GM23338 (cell line): ENCODE results near the gene IMMP2L. TPM values are rescaled to one million over a fixed set of nuclear protein-coding genes. Genes with fewer than 3 reads are reported as not detected.

Experiments used
- ATAC-seq: fragments of 200-7000 bp; cut with Tn5 transposase; 3 replicates; pipeline ENCODE4 v1.9.1; 2020
- DNase-seq: peaks from one replicate; pipeline ENCODE4 v3.0.0-alpha.2; 2015; ENCODE audit warnings: low spot score
- H2AFZ ChIP-seq: fragments of 200-600 bp; sonication (generic); 2 replicates; pipeline ENCODE4 v1.8.0; 2016; ENCODE audit warnings: antibody characterized with exemption, mild to moderate bottlenecking, moderate library complexity
- H3F3A ChIP-seq: fragments of 200-600 bp; sonication (generic); replicated peaks from 2 replicates; pipeline ENCODE4 v1.8.0; 2017; ENCODE audit warnings: antibody characterized with exemption, mixed run types, low read depth
- H3K27ac ChIP-seq: fragments of 200-600 bp; sonication (generic); 2 replicates; pipeline ENCODE4 v1.6.1; 2016; ENCODE audit warnings: low read depth
- H3K27me3 ChIP-seq: fragments of 200-600 bp; sonication (generic); 2 replicates; pipeline ENCODE4 v1.8.0; 2016; ENCODE audit warnings: mild to moderate bottlenecking, mixed run types, moderate library complexity; ENCODE audit not compliant: insufficient read depth
- H3K36me3 ChIP-seq: fragments of 200-600 bp; sonication (generic); 2 replicates; pipeline ENCODE4 v1.8.0; 2016; ENCODE audit warnings: mild to moderate bottlenecking; ENCODE audit not compliant: insufficient read depth
- H3K4me1 ChIP-seq: fragments of 200-600 bp; sonication (generic); 2 replicates; pipeline ENCODE4 v1.8.0; 2016; ENCODE audit warnings: mild to moderate bottlenecking, moderate library complexity; ENCODE audit not compliant: insufficient read depth
- H3K4me2 ChIP-seq: fragments of 200-600 bp; sonication (generic); 2 replicates; pipeline ENCODE4 v1.7.1; 2017; ENCODE audit warnings: mixed run types
- H3K4me3 ChIP-seq: fragments of 200-600 bp; sonication (generic); 2 replicates; pipeline ENCODE4 v1.6.1; 2016; ENCODE audit warnings: mixed run types
- H3K79me2 ChIP-seq: fragments of 200-600 bp; sonication (generic); replicated peaks from 2 replicates; pipeline ENCODE4 v1.8.0; 2017; ENCODE audit warnings: mild to moderate bottlenecking; ENCODE audit not compliant: insufficient read depth
- H3K9me2 ChIP-seq: fragments of 200-600 bp; sonication (generic); 2 replicates; pipeline ENCODE4 v1.8.0; 2017; ENCODE audit not compliant: insufficient read depth
- H4K20me1 ChIP-seq: fragments of 200-600 bp; sonication (generic); replicated peaks from 2 replicates; pipeline ENCODE4 v1.8.0; 2017; ENCODE audit warnings: mild to moderate bottlenecking; ENCODE audit not compliant: insufficient read depth
- H3K27ac Mint-ChIP-seq: 2 replicates; pipeline ENCODE4 v1.8.0; 2020; ENCODE audit warnings: inconsistent platforms, mild to moderate bottlenecking, moderate library complexity, mixed read lengths
- H3K27me3 Mint-ChIP-seq: 3 replicates; pipeline ENCODE4 v1.8.0; 2022; ENCODE audit warnings: low read depth, mild to moderate bottlenecking, moderate library complexity, mixed read lengths, inconsistent platforms; ENCODE audit not compliant: insufficient read depth, poor library complexity
- H3K36me3 Mint-ChIP-seq: 3 replicates; pipeline ENCODE4 v1.8.0; 2021; ENCODE audit warnings: low read depth, mild to moderate bottlenecking, inconsistent platforms, moderate library complexity, mixed read lengths
- H3K4me1 Mint-ChIP-seq: 3 replicates; pipeline ENCODE4 v1.8.0; 2020; ENCODE audit warnings: mild to moderate bottlenecking, inconsistent platforms, mixed read lengths
- H3K4me3 Mint-ChIP-seq: 3 replicates; pipeline ENCODE4 v1.8.0; 2021; ENCODE audit warnings: moderate library complexity, mild to moderate bottlenecking, inconsistent platforms, mixed read lengths
- H3K9me3 Mint-ChIP-seq: 3 replicates; pipeline ENCODE4 v1.8.0; 2020; ENCODE audit warnings: moderate library complexity, mild to moderate bottlenecking, inconsistent platforms, mixed read lengths
- CREB1 ChIP-seq: fragments of 250-450 bp; sonication (Bioruptor Pico); IDR thresholded peaks from 2 replicates; pipeline ENCODE4 v1.5.0; 2020; ENCODE audit warnings: low read depth, mild to moderate bottlenecking, moderate library complexity
- CTCF ChIP-seq, 2 experiments: fragments of 200-600 bp in 1 of 2; sonication (generic) in 1 of 2; conservative IDR thresholded peaks; 2 replicates each; pipeline versions ENCODE4 v1.5.1 to v1.6.1; 2016 to 2017; ENCODE audit warnings: antibody characterized with exemption in 2 of 2, low read depth in 2 of 2, mild to moderate bottlenecking in 2 of 2, moderate library complexity in 1 of 2
- ETS1 ChIP-seq: IDR thresholded peaks from 2 replicates; pipeline ENCODE4 v1.6.1; 2016; ENCODE audit warnings: antibody characterized with exemption
- EZH2 ChIP-seq: fragments of 200-600 bp; sonication (generic); IDR thresholded peaks from one replicate; pipeline ENCODE4 v1.8.0; 2017; ENCODE audit warnings: antibody characterized with exemption, mild to moderate bottlenecking, low read depth; ENCODE audit not compliant: unreplicated experiment
- EZH2phosphoT487 ChIP-seq: fragments of 200-600 bp; sonication (generic); IDR thresholded peaks from one replicate; pipeline ENCODE4 v1.8.1; 2018; ENCODE audit warnings: antibody characterized with exemption; ENCODE audit not compliant: unreplicated experiment
- JUNB ChIP-seq: IDR thresholded peaks from one replicate; pipeline ENCODE4 v1.6.1; 2016; ENCODE audit warnings: antibody characterized with exemption; ENCODE audit not compliant: unreplicated experiment
- NANOG ChIP-seq: IDR thresholded peaks from 2 replicates; pipeline ENCODE4 v1.6.1; 2016; ENCODE audit warnings: antibody characterized with exemption, borderline replicate concordance
- POLR2AphosphoS5 ChIP-seq: IDR thresholded peaks from 2 replicates; pipeline ENCODE4 v1.6.1; 2016; ENCODE audit warnings: antibody characterized with exemption, low read depth
- REST ChIP-seq: IDR thresholded peaks from one replicate; pipeline ENCODE4 v1.6.1; 2018; ENCODE audit warnings: antibody characterized with exemption; ENCODE audit not compliant: unreplicated experiment
- STAT1 ChIP-seq: IDR thresholded peaks from one replicate; pipeline ENCODE4 v1.6.1; 2016; ENCODE audit warnings: antibody characterized with exemption; ENCODE audit not compliant: unreplicated experiment
- ZNF114 ChIP-seq: fragments of 250-450 bp; sonication (Bioruptor Pico); IDR thresholded peaks from 2 replicates; pipeline ENCODE4 v1.5.0; 2020; ENCODE audit warnings: mild to moderate bottlenecking, moderate library complexity
- ZNF331 ChIP-seq: fragments of 250-450 bp; sonication (Bioruptor Pico); IDR thresholded peaks from 2 replicates; pipeline ENCODE4 v1.5.0; 2020; ENCODE audit warnings: low read depth, mild to moderate bottlenecking, moderate library complexity
- ZNF462 ChIP-seq: fragments of 250-450 bp; sonication (Bioruptor Pico); IDR thresholded peaks from 2 replicates; pipeline ENCODE4 v1.5.0; 2020; ENCODE audit warnings: mild to moderate bottlenecking, moderate library complexity
- polyA plus RNA-seq: library from polyadenylated mRNA; unstranded; fragments of >200 nt; fragmentation: Nextera tagmentation; extraction: Ambion mirVana; gene quantifications from 2 replicates; pipeline ENCODE4 v1.2.1, GENCODE V29; 2016
- total RNA-seq: library from RNA; depleted of rRNA; stranded (reverse); fragments of >200 nt; shearing (Covaris generic); gene quantifications from 2 replicates; pipeline ENCODE4 v1.2.3, GENCODE V29; 2014

IMMP2L gene
- total and polyA plus RNA-seq, 2 experiments from 2014 or later: 7.3 to 14.0 TPM

- H3K36me3 ChIP-seq: no peaks in the 10 kb centered on the region
- H3K27me3 ChIP-seq: no peaks in the 10 kb centered on the region
- Mint-ChIP-seq H3K4me1 (peaks cover 10% of the 10 kb centered on the region; the same call in 2 of the 3 replicates), H3K36me3 (no peaks in the 10 kb centered on the region), H3K27ac (no peak overlapping the region), H3K4me3 (no peak overlapping the region), H3K27me3 (no peaks in the 10 kb centered on the region), H3K9me3 (no peaks in the 10 kb centered on the region)
- H3K4me3 ChIP-seq: no peak overlapping the region
- ATAC-seq (no peak), DNase-seq (no peak)
- no peaks in the 10 kb centered on the region; the same call in 1 of the 2 replicates for H4K20me1 ChIP-seq
- no peaks in the 10 kb centered on the region for H3K9me2 ChIP-seq
- TF ChIP-seq JUNB (no peak), CREB1 (CRISPR knock-in tag) (no peak), POLR2AphosphoS5 (no peak), STAT1 (no peak), ZNF462 (CRISPR knock-in tag) (no peak), CTCF (conservative IDR thresholded peaks at IDR 0.05; ENCODE audit: low read depth in 2 of 2) (no peak), ZNF114 (CRISPR knock-in tag) (no peak), REST (no peak), NANOG (no peak), ZNF331 (CRISPR knock-in tag) (no peak), EZH2 (no peak), ETS1 (no peak), EZH2phosphoT487 (no peak)
- H3K79me2 ChIP-seq: no peaks in the 10 kb centered on the region
- peaks cover 5% of the 10 kb centered on the region; the same call in 1 of the 2 replicates for H3K4me1 ChIP-seq
- H3K27ac ChIP-seq: no peak overlapping the region
- H3K4me2 ChIP-seq: no peak overlapping the region
- no peaks in the 10 kb centered on the region for H3F3A ChIP-seq
- no peak overlapping the region for H2AFZ ChIP-seq
Measured at GRCh38 chr7:111532625-111533024, 29.7 kb downstream of the IMMP2L start.
